HG03442 (cell line): Measurements from ENCODE around the gene PIP5K1B.

Experiments
- ATAC-seq: cut with Tn5 transposase; IDR thresholded peaks from one replicate; pipeline ENCODE4 v1.9.1; 2021; ENCODE audit warnings: mild to moderate bottlenecking, moderate library complexity; ENCODE audit not compliant: unreplicated experiment

Gene PIP5K1B

DNA sequence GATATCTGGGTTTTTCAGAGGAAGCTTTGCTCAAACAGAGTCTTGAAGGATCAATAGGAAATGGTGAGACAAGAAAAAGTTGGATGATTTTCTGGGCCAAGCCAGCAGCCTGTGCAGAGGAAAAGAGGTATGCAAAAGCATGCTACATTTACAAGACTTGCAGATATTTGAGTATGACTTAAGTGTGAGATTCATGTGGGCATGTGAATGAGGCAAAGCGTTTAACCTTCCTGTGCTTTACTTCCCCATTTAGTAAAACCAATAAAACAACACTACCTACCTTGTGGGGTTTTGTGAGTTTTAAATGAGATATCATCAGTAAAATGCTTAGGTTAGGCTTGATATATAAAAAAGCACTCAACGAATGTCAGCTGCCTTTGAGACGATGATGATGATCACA, 58.1 kb downstream of the PIP5K1B start:
- no peak for ATAC-seq

DNA sequence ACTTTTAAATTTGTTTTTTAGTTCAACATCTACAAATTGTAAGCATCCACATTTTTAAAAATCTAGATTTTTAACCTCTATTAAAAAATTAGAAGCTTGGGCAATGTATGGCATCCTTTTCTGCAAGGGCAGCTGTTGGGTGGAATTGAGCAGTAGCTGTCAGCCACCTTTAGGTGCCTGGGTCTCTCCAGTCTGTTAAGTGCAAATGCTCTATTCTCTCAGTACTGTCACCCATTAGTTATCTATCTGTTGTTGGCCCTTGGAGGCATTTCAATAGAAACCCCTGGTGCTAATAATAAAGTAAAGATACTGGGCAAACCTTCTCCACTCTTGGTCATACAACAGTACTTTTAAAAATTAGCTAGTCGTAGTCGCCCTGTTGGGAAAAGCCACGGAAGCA, 63.6 kb downstream of the PIP5K1B start:
- no peak for ATAC-seq

DNA sequence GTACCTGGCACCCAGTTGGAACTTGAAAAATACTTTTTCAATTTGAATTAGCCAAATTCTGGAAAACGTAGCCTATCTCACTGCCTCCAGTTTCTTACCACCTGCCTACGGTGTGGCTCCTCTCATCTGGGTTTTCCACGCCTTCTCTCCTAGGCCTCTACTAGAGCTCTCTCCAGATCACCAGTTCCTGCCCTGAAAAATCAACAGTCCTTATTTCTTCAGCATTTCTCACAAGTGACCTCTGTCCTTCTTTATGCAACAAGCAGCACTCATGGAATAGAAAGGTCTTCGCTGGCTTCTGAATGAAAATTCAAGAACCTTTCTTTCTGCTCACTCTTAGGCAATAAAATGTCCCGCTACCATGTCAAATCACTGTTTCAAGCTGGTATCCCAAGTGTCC, 64.8 kb downstream of the PIP5K1B start:
- ATAC-seq = no peak

DNA sequence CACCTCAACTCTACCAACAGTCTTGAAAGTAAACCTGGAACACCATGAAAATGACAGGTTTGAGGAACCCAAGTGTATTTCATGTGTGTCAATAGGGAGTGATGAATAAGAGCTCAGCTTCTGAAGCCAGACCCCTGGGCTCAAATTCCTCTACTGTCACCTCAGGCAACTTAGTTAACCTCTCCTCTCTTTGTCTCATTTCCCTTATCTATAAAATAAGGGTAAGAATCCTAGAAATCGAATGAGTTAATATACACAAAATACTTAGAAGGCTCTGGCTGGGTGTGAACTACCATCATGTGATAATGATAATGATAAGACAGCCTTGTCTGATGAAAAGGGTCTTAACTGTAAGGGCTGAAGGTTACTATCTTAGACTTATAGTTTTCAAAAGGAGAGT, 66.3 kb downstream of the PIP5K1B start:
- ATAC-seq = no peak

DNA sequence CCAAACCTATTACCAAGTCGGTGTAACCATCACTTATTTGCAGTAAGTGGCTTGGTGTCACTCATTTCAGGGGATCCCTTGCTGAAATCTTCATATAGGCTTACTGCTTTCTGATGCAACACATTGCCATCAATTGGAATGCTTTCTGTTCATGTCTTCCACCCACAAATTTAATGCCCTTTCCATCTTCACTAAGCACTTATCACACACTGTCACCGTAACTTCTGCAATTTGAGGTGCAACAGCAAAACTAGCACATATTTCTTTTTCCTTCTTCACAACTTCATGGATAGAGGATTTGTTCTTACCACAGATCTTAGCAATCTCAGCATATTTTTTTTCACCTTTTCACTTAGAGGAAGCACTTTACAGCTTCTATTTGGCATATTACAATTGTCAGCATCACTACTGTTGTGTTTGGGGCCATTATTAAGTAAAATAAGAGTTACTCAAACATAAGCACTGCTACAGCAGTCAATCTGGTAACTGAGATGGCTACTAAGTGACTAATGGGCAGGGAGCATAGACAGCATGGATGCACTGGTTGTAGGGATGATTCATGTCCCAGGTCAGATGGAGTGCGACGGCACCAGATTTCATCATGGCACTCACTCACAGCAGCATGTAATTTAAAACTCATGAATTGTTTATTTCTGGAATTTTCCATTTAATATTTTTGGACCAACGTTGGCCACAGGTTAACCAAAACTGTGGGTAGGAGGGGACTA, 70.1 kb downstream of the PIP5K1B start:
- no peak for ATAC-seq

DNA sequence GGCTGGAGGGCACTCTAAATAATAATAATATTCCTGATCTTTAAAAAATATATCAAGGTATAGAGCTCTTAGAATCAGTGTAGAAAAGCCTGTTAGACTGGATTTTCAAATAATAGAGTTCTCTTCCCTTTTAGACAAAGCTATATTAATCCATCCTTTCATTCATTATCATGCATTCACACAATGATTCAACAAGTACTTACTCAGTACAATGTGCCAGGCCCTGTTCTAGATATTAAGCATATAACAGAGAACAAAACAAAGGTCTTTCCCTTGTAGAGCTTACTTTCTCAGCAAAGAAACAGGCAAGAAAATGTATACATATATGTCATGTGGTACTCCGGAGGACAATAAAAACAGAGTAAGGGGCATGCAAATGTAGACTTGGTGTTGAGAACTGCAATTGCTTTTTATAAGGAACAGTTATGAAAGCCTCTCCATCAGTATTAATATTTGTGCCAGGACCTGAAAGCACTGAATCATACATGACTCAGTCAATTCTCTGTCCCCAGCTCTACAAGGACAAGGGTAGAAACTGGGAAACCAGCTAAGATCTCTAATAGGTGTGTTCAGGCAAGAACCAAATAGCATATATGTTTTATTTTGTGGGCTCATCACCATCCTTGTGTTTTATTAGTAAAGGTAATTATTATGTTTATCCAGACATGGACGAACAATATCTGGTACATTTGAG, 72.2 kb downstream of the PIP5K1B start:
- ATAC-seq = no peak

DNA sequence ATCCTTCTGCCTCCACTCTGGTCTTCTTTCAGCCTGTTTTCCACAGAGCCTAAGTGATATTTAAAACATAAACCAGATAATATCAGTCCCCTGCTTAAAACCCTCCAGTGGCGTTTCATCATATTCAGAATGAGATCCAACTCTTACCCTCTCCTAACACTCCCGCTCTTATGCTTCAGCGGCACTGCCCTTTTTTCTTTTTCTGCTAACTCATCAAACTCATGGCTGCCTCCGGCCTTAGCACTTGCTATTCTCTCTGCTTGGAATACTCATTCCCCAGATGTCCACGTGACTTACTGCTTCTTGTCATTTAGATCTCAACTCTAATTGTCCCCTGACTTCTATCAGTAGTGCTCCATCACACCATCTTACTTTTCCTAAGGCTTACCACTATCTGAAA, 73.6 kb downstream of the PIP5K1B start:
- ATAC-seq = no peak

DNA sequence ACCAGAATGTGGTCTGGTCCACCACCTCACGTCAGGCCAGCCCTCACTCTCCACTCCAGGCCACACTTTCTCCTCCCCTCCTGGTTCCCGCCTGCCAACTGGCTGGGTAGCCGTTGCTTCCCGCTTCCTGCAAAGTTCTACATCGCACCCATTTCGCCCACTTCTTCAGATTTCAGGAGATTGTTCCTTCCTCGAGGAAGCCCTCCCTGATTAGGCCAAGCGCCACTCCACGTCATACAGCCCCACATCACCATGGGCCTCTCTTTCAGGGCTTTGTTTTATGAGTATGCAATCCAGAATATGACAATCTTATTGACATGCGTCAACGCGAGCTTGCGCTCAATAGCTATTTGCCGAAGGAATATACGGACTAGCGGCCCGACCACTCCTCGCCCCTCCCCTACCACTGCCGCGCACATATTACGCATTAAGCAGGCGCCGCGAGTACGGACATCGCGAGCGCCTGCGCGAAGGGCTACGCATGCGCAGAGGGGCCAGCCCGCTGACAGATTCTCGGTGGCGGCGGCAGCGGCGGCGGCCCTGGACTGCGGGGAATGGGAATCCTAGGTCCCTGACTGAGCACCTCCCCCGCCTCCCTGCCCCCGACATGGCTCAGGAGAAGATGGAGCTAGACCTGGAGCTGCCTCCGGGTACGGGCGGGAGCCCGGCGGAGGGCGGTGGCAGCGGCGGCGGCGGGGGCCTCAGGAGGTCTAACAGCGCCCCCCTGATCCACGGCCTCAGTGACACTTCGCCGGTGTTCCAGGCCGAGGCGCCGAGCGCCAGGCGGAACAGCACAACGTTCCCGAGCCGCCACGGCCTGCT, 74.7 kb downstream of the PIP5K1B start:
- peak; percentile 82 for ATAC-seq

DNA sequence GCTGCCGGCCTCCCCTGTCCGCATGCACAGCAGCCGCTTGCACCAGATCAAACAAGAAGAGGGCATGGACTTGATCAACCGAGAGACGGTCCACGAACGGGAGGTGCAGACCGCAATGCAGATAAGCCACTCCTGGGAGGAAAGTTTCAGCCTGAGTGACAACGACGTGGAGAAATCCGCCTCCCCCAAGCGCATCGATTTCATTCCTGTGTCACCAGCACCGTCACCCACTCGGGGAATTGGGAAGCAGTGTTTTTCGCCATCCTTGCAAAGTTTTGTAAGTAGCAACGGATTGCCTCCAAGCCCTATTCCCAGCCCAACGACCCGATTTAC, 75.3 kb downstream of the PIP5K1B start:
- no peak for ATAC-seq

DNA sequence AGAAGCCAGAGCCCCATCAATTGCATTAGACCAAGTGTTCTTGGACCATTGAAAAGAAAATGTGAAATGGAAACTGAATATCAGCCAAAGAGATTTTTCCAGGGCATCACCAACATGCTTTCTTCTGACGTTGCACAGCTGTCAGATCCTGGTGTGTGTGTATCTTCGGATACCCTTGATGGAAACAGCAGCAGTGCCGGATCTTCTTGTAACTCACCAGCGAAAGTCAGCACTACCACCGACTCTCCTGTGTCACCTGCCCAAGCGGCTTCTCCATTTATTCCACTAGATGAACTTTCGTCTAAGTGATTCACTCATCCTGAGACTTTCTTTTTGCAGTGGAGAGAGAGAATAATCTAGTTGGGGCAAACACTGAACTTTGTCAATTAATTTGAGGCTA, 75.7 kb downstream of the PIP5K1B start:
- no peak for ATAC-seq

DNA sequence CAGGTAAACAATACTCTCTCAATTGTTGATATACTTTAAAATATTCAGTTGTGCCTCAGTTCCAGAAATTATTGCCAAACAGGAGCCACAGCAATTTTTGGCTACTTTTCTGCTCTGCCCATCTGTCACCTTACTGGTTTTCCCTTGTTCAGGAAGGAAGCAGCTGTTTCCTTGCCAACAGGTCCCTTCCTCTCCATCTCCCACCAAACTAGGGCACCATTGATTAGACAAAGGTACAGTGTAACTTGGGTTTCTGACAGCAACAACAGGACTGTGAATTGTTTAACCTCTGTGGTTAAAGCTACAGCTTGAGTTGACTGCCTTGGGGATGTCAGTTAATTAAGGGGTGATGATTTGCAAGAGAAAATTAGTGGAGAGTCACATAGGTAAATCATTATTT, 76.9 kb downstream of the PIP5K1B start:
- no peak for ATAC-seq

DNA sequence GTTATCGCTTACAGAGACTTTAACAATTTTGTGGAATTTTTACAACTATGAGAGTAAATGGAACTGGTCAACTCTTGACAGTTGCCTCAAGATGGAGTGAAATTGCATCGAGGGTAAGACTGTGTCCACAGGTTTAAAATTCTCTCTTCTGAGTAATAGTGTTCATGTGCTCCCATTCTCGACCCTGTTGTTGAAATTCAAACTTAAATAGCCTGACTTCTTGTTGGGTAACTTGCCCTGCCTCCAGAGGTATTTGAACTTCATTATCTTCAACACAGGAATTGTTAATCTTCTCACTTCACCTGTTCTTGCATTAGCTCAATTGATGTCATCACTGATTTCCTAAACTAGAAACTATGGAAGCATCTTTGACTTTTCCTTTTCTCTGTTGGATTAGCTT, 77.5 kb downstream of the PIP5K1B start:
- no peak for ATAC-seq

DNA sequence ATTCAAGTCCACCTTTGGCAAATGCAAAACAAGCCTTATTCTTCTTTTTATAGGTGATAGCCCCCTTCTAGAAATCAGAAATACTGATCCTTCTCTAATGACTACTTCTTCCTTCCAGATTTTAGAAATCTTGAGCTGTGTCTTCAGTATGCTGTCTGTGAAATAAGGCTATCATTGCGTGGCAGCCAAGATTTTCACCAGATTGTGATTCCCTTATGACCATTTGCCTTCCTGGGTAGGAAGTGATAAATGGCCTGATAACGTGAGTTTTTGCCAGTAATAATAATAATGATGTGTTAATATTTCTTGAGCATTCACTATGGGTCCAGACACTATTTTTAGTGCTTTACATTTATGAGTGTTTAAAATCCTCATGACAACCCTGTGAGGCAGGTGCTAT, 80.9 kb downstream of the PIP5K1B start:
- ATAC-seq = no peak

DNA sequence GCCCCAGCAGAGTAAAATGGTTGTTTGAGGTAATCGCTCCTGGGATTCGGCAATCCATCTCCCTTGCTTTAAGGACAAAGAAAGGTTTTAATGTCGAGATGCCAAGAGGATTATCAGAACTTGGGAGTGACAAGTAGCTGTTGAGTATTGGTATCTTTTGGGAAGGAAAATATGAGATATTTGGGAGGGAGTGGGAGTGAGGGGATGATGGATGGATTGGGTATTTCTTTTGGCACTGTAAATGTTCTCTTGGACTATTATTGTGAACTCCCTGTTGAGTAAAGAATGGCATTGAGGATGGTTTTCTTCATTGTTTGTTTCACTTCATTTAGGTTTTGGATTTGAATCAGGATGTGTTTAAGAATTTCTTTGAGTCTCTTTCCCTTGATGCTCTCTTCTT, 86.1 kb downstream of the PIP5K1B start:
- ATAC-seq = no peak

DNA sequence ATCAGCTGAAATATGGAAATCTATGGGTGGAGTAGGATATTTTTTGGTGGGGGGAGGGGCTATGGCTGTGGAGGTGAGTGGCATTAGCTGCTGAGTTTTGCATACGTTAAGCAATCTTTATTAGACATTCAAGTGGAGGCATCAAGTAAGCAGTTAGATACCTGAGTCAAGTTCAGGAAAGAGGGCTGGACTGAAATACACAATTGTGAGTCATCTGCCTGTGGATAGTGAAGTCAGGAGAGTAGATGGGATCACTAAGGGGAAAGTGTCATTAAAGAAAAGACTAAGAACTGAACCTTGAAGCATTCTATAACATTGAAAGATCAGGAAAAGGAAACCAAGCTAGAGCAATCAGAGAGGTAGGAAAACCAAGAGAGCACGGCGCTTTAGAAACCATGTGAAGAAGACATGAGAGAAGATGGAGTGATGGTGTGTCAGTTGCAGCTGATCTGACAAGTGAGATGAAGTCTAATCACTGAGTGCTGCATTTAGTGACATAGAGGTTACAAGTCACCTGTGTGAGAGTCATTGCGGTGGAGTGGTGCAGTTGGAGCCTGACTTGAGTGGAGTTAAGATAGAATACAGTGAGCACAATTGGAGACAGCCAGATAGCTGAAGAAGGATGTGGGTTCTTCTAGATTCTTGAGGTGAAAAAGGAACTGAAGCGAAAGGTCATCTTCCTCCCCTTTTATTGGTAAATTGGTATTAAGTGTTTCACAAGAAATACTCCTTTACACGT, 88.7 kb downstream of the PIP5K1B start:
- peak; percentile 98 for ATAC-seq

DNA sequence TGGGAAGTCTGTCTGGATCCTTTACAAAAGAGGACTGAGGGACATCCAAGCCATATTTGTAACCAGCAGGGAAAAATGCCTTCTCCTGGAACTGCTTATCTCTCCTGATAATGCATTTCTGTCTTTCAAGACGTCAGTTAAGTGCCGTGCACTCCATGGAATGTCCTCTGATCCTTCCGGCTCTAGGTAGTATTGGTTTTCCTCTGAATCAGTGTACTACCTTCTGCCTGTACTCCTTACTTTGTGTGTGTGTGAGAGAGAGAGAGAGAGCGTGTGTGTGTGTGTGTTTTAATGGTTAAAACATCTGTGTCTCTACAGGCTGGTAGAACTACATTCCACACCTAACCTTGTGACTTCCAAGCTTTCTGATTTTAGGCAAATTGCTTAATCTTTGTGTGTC, 89.9 kb downstream of the PIP5K1B start:
- ATAC-seq = no peak

DNA sequence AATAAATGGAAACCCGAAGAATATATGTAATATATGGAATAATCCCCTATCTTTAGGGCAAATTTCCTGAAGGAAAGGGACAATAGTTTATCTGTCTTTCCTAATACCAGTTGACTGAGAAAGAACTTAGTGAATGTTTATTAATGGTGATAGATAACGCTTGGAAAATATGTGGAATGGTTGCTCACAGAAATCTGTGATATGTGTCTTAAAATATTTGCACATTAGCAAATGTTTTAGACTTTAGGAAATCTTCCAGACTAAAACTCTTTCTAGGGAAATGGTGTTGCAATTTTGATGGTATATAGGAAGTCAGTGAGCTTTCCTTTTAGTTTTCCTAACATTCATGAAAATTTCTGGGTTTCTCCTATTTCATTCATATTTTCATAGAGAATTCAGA, 90.4 kb downstream of the PIP5K1B start:
- no peak for ATAC-seq

DNA sequence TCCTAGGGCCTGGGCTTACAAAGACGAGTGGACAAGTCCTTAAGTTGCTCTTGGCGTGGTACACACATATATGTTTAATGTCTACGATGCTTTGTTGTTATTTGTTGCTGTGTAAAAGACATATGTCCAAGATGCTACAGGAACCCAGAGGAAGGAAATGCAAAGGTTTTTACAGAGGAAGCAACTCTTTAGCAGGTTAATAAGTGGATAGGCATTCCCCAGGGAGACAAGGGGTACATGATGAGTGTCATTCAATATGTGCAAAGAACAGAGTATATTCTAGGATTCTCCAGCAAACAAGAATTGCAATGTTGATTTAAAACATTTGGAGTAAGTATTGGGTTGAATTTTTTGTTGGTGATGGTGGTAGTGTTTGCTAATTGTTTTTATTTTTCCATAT, 92.1 kb downstream of the PIP5K1B start:
- no peak for ATAC-seq

DNA sequence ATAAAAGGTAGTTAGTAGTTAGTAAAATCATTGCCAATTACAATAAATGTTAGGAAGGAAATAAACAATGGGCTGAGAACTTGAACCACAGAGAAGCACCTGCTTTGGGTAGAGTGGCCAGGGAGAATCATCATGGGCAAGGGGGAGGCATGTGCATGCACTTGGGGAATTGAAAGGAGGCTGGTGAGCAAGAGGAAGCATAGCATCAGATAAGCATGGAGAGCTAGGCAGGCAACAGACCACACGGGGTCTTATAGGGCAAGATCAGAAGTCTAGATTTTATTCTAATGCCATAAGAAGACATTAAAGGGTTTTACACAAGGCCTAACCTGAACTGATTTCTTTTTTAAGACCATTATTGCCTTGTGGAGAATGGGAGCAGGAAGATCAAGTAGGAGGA, 93.4 kb downstream of the PIP5K1B start:
- no peak for ATAC-seq

DNA sequence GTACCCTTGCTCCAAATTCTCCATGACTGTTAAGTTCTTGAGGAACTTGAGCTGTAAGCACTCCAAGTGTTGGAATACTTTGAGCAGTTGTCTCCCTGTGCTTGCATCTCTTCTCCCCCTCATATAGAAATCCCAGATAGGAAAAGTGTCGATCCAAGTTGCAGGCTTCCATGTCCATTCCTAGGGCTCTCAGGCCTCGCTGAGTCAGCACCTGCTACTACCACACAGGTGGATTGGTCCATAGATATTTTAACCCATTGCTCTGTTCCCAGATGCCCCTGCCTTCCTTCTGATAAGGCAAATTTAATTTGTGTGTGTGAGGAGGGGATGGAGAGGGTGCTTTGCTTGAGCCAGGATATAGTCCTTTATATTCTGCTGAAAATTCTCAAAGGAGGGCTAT, 95.8 kb downstream of the PIP5K1B start:
- no peak for ATAC-seq

DNA sequence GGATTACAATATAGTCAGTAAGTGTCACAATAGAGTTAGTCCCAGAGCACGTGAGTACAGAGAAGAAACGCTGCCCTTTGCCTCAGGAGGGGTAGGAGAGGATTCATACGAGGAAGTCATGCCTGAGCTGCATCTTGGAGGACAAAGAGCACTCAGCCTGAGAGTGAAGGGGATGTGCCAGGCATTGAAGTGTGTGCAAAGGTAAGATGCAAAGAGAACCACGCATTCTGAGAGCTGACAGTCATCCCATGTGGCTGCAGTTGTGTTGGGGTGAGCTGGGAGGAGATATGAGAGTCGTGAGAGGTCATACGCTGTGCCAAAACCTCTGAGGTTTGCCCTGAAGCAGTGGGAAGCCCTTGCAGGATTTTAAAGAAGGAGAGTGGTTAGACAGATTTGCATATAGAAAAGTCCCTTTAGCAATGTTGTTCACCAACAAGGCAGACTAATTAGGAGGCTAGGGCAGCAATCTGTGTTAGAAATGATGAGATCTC, 97.5 kb downstream of the PIP5K1B start:
- ATAC-seq = peak; percentile 98
